Activated naive CD8-positive, alpha-beta T cell treated with anti-CD3 and anti-CD28 coated beads, Interleukin-2, amount 50 U/mL, for 24 hours (primary cell): ENCODE results near the gene SNORC.

Source experiments
- ATAC-seq: fragments of 150-1000 bp; cut with Tn5 transposase; one replicate; pipeline ENCODE4 v1.10.0; 2021
- DNase-seq: peaks from one replicate; pipeline ENCODE4 v3.0.0; 2021
- H3K27ac Mint-ChIP-seq: one replicate; pipeline ENCODE4 v1.8.0; 2021; ENCODE audit warnings: mild to moderate bottlenecking, mixed read lengths
- H3K27me3 Mint-ChIP-seq: one replicate; pipeline ENCODE4 v1.8.0; 2021; ENCODE audit warnings: mixed read lengths
- H3K36me3 Mint-ChIP-seq: one replicate; pipeline ENCODE4 v1.8.0; 2021; ENCODE audit warnings: low read depth, mixed read lengths
- H3K4me1 Mint-ChIP-seq: one replicate; pipeline ENCODE4 v1.8.0; 2021; ENCODE audit warnings: mixed read lengths
- H3K4me3 Mint-ChIP-seq: one replicate; pipeline ENCODE4 v1.8.0; 2021; ENCODE audit warnings: mild to moderate bottlenecking, moderate library complexity, mixed read lengths
- H3K9me3 Mint-ChIP-seq: one replicate; pipeline ENCODE4 v1.8.0; 2021; ENCODE audit warnings: mixed read lengths

The SNORC gene

DNA sequence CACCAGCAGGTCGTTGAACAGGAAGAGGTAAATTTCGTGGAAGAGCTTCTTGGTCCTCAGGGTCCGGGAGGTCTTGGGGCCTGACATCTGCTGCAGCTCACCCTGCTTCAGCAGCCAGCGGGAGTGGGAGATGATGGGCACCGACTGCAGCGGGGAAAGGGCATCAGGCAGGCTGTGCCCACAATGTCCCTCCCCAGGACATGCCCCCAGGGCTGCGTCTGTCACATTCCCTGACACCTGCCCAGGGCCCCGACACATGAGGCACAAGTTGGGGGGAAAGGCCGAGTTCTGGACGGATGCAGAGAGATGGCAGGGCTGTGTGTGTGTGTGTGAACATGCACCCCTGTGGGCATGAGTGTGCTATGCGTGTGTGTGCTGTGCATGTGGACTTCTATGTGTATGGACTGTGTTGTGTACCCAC lies 13.9 kb downstream of the SNORC start:
- Mint-ChIP-seq H3K27ac (no peak overlapping the region), H3K9me3 (no peaks in the 10 kb centered on the region), H3K36me3 (no peaks in the 10 kb centered on the region), H3K4me1 (no peaks in the 10 kb centered on the region), H3K4me3 (no peak overlapping the region), H3K27me3 (no peaks in the 10 kb centered on the region)
- ATAC-seq = no peak
- no peak for DNase-seq

- DNase-seq (no peak), ATAC-seq (no peak)
- Mint-ChIP-seq H3K27me3 (no peaks in the 10 kb centered on the region), H3K4me3 (no peak overlapping the region), H3K9me3 (no peaks in the 10 kb centered on the region), H3K36me3 (no peaks in the 10 kb centered on the region), H3K4me1 (no peaks in the 10 kb centered on the region), H3K27ac (no peak overlapping the region)
Observed at GRCh38 chr2:232884549-232885263, 14.6 kb downstream of the SNORC start.

DNA sequence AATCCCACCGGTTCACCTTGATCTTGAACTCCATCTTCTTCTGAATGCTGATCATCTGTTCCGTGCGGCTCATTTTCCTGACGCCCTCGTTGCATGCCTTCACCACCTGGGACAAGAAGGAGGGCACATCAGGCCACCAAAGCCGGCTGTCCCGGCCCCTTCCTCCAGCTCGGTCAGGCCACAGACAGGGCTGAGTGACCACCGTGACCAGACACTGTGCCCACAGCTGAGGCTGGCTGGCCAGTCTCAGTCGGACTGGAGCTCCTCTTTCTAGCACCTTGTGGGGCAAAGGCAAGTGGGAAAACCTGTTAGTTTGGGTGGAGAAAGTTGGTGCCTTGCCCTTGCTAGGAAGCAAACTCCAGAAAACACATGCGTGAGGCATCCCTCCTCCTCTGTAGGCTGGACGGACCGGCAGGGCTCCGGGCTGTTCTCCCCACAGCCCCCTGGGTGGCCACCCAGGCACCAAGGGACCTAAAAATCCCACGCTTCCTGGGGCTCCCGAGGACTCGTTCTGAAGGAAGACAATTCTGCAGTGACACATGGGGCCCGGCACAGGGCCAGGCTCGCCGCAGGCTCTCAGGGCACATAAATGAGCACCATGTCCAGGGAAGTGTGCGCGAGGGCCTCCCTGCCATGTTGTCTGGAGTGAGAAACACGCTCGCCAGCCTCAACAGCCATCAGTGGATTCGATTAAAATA lies 15.3 kb downstream of the SNORC start:
- Mint-ChIP-seq H3K4me3 (no peak overlapping the region), H3K36me3 (no peaks in the 10 kb centered on the region), H3K27me3 (peaks cover 2% of the 10 kb centered on the region), H3K9me3 (no peaks in the 10 kb centered on the region), H3K4me1 (no peaks in the 10 kb centered on the region), H3K27ac (no peak overlapping the region)
- ATAC-seq (no peak), DNase-seq (no peak)

DNA sequence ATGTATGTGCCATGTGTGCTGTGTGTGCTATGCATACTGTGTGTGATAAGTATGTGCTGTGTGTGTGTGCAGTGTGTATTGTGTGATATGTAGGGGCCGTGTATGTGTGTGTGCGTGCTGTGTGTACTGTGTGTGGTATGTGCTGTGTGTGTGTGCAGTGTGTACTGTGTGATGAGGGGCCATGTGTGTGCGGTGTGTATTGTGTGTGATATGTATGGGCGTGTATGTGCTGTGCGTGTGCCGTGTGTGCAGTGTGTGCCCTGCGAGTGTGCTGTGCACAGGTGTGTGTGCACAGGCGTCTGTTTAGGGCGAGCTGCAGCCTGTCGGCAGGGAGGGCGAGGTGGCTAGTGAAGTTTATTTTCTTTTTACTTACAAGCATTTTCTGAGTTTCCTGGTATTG lies 16.1 kb downstream of the SNORC start:
- Mint-ChIP-seq H3K4me1 (no peaks in the 10 kb centered on the region), H3K9me3 (no peaks in the 10 kb centered on the region), H3K36me3 (no peaks in the 10 kb centered on the region), H3K4me3 (no peak overlapping the region), H3K27me3 (peaks cover 10% of the 10 kb centered on the region), H3K27ac (no peak overlapping the region)
- DNase-seq (no peak), ATAC-seq (no peak)

- Mint-ChIP-seq H3K36me3 (no peaks in the 10 kb centered on the region), H3K27me3 (peaks cover 14% of the 10 kb centered on the region), H3K9me3 (no peaks in the 10 kb centered on the region), H3K27ac (no peak overlapping the region), H3K4me1 (no peaks in the 10 kb centered on the region), H3K4me3 (no peak overlapping the region)
- DNase-seq (no peak), ATAC-seq (no peak)
Observed at GRCh38 chr2:232886632-232887031, 16.6 kb downstream of the SNORC start.

DNA sequence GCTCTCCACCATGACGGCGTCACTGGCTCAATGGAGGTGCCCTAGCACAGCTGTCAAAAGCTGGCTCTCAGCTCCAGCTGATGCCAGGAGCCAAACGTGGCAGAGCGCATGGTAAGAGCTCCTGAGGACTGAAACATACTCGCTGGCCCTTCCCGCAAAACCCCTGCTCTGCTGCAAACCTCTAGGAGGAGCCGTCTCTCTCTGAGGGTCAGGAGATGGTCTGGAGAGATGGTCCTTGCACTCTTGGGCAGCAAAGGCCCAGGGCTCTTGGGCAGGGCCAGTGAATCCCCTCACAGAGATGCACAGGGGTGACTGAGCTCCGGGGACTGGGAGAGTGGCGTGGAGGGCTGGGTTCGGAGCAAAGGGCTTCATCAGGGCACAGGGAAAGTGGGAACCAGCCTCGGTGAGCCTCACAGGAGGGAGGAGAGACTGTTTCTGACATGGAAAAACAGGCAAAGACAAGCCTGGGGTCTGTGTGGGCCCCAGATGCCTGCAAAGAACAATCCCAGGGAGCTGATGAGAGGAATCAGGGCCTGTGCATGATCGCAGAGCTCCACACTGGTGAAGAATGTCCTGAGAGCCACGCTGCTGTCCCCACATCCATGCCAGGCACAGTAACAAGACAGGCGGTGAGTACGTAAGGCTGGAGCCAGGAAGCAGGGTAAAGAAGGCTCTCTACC lies 17.2 kb downstream of the SNORC start:
- no peak overlapping the region for H3K4me3 Mint-ChIP-seq
- H3K9me3 Mint-ChIP-seq = no peaks in the 10 kb centered on the region
- H3K36me3 Mint-ChIP-seq = no peaks in the 10 kb centered on the region
- H3K27ac Mint-ChIP-seq = no peak overlapping the region
- peaks cover 18% of the 10 kb centered on the region for H3K27me3 Mint-ChIP-seq
- DNase-seq (no peak), ATAC-seq (no peak)
- H3K4me1 Mint-ChIP-seq = no peaks in the 10 kb centered on the region

- no peak for DNase-seq
- H3K4me1 Mint-ChIP-seq = no peaks in the 10 kb centered on the region
- peaks cover 20% of the 10 kb centered on the region for H3K27me3 Mint-ChIP-seq
- H3K4me3 Mint-ChIP-seq = no peak overlapping the region
- H3K27ac Mint-ChIP-seq = no peak overlapping the region
- H3K36me3 Mint-ChIP-seq = no peaks in the 10 kb centered on the region
- ATAC-seq = no peak
- H3K9me3 Mint-ChIP-seq = no peaks in the 10 kb centered on the region
Observed at GRCh38 chr2:232888099-232888836, 18.2 kb downstream of the SNORC start.

GRCh38 chr2:232888839-232889529 lies 18.9 kb downstream of the SNORC start:
- H3K9me3 Mint-ChIP-seq = no peaks in the 10 kb centered on the region
- H3K27me3 Mint-ChIP-seq = peaks cover 20% of the 10 kb centered on the region
- no peak for DNase-seq
- H3K27ac Mint-ChIP-seq = no peak overlapping the region
- H3K4me1 Mint-ChIP-seq = no peaks in the 10 kb centered on the region
- no peak overlapping the region for H3K4me3 Mint-ChIP-seq
- no peak for ATAC-seq
- no peaks in the 10 kb centered on the region for H3K36me3 Mint-ChIP-seq

- H3K9me3 Mint-ChIP-seq = no peaks in the 10 kb centered on the region
- peaks cover 24% of the 10 kb centered on the region for H3K27me3 Mint-ChIP-seq
- ATAC-seq = no peak
- H3K36me3 Mint-ChIP-seq = no peaks in the 10 kb centered on the region
- H3K27ac Mint-ChIP-seq = no peak overlapping the region
- no peak overlapping the region for H3K4me3 Mint-ChIP-seq
- DNase-seq = no peak
- no peaks in the 10 kb centered on the region for H3K4me1 Mint-ChIP-seq
Observed at GRCh38 chr2:232889876-232890401, 19.9 kb downstream of the SNORC start.

GRCh38 chr2:232890536-232890895 lies 20.5 kb downstream of the SNORC start:
- H3K27me3 Mint-ChIP-seq = peaks cover 24% of the 10 kb centered on the region
- no peak for ATAC-seq
- no peaks in the 10 kb centered on the region for H3K9me3 Mint-ChIP-seq
- no peak overlapping the region for H3K4me3 Mint-ChIP-seq
- H3K27ac Mint-ChIP-seq = no peak overlapping the region
- no peak for DNase-seq
- no peaks in the 10 kb centered on the region for H3K4me1 Mint-ChIP-seq
- no peaks in the 10 kb centered on the region for H3K36me3 Mint-ChIP-seq

DNA sequence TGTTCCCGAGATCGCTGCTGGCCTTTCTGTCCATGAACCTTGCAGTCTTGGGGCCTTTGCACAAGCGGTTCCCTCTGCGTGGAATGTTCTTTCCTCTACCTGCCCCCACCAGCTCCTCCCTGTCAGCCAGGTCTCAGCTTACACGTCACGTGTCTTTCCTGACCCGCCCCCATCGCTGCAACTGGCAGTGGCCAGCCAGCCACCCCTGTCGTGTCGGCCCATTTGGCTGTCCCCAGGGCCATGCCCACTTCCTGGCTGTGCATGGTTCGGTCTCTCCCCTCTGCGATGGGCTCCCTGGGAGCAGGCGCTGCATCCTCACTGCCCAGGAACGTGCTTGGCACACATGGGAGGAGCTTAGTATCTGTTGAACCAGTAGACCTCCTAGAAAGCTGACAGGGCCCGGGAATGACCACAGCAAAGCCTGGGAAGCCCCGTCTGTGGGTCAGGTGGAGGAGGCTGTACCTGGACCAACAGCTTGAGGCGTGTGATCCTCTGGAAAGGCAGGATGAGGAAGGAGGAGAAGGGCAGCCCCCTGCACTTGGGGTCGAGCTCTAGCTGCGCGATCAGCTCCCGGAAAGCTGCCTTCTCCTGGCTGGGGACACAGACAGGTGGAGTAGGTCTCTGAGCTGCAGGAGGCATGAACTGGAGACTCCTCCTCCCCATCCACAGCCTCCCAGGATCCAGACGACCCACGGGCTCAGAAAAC lies 21.0 kb downstream of the SNORC start:
- Mint-ChIP-seq H3K4me1 (peaks cover 2% of the 10 kb centered on the region), H3K4me3 (no peak overlapping the region), H3K36me3 (no peaks in the 10 kb centered on the region), H3K9me3 (no peaks in the 10 kb centered on the region), H3K27ac (no peak overlapping the region), H3K27me3 (peaks cover 24% of the 10 kb centered on the region)
- ATAC-seq (no peak), DNase-seq (no peak)

DNA sequence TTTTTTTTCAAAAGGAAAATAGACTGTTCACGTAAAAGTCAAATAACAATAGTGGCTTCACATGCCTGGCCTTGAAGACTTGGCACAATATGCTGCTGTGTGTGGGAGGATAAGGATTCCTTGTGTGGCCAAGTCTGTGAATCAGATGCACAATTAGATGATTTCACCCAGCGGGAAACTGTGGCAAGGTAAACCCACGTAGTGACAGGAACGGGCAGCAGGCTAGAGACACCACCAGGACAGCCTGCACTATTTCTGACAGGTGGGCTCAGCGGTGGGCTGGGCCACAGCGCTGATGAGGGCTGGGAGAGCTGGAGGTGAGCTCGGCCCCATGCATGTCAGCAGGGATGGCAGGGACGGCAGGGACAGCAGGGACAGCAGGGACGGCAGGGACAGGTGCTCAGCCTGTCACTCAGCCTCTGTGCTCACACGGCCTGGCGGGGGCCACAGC lies 21.6 kb downstream of the SNORC start:
- H3K27ac Mint-ChIP-seq = no peak overlapping the region

DNA sequence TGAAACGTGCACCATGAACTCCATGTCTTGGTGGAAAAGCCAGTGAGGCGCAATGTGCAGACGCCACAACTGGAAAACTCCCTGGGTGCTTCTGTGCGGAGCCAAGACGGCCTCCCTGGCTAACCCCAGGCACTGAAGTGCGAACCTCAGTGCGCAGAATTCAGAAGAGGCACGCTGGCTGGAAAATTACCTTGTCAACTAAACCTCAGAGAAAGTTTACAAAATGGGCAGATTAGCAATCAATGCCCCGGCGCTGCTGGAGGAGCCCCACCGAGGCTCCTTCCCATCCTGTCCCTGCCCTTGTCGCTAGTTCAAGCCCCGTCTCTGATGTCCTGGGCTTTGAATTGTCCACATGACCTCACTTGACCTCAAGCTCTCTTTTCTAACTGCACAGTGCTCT lies 22.2 kb downstream of the SNORC start:
- peaks cover 24% of the 10 kb centered on the region for H3K27me3 Mint-ChIP-seq

More for the DNA sequence above, 21.6 kb downstream of the SNORC start:
- Mint-ChIP-seq H3K27me3 (peaks cover 24% of the 10 kb centered on the region), H3K4me3 (no peak overlapping the region), H3K9me3 (no peaks in the 10 kb centered on the region), H3K36me3 (no peaks in the 10 kb centered on the region), H3K4me1 (peaks cover 4% of the 10 kb centered on the region)
- ATAC-seq (no peak), DNase-seq (no peak)

More for the DNA sequence above, 22.2 kb downstream of the SNORC start:
- no peak overlapping the region for H3K4me3 Mint-ChIP-seq
- no peaks in the 10 kb centered on the region for H3K36me3 Mint-ChIP-seq
- ATAC-seq (no peak), DNase-seq (no peak)
- peaks cover 4% of the 10 kb centered on the region for H3K4me1 Mint-ChIP-seq
- no peak overlapping the region for H3K27ac Mint-ChIP-seq
- H3K9me3 Mint-ChIP-seq = no peaks in the 10 kb centered on the region
